ENCODE data around the gene CACNB2. TPM values are rescaled to one million over a fixed set of nuclear protein-coding genes. Genes with fewer than 3 reads are reported as not detected.

CACNB2 gene
- polyA plus RNA-seq (2013, experiment 1 of 2), result 0.95 TPM
- polyA plus RNA-seq (2013, experiment 2 of 2), result 1.5 TPM

- Histone ChIP-seq H3K9ac (ENCODE audit: low read depth, low read length) (peak within 1 kb of the TSS; percentile 77), H3K27ac (ENCODE audit: low read depth, low read length) (no peak within 1 kb of the TSS), H3K9me3 (ENCODE audit: insufficient read depth, low read depth, low read length) (no peaks in the 10 kb centered on the region), H3K4me1 (ENCODE audit: insufficient read depth, low read length) (peaks cover 18% of the 10 kb centered on the region), H3K27me3 (ENCODE audit: insufficient read depth, low read length) (peaks cover 33% of the 10 kb centered on the region), H3K36me3 (ENCODE audit: insufficient read depth, low read length) (no peaks in the 10 kb centered on the region), H3K4me3 (ENCODE audit: low read length) (peak within 1 kb of the TSS; percentile 81)
- under 1% methylated on average over 100 of the region's 100 CpGs for WGBS
Measured at GRCh38 chr10:18140149-18140956, at the start of gene CACNB2. TSS of gene CACNB2 (plus strand) at chr10:18140424.

GRCh38 chr10:18094332-18094731, 45.9 kb upstream of the CACNB2 start:
- no peak overlapping the region for H3K4me3 ChIP-seq (ENCODE audit: low read length)
- no peak overlapping the region for H3K9ac ChIP-seq (ENCODE audit: low read depth, low read length)
- no peaks in the 10 kb centered on the region for H3K27me3 ChIP-seq (ENCODE audit: insufficient read depth, low read length)
- no peaks in the 10 kb centered on the region for H3K36me3 ChIP-seq (ENCODE audit: insufficient read depth, low read length)
- 94% methylated on average over 3 of the region's 4 CpGs for WGBS
- peak overlapping the region; percentile 60; the same call in 1 of the 2 replicates for H3K27ac ChIP-seq (ENCODE audit: low read depth, low read length)
- H3K4me1 ChIP-seq (ENCODE audit: insufficient read depth, low read length), result peaks cover 32% of the 10 kb centered on the region
- H3K9me3 ChIP-seq (ENCODE audit: insufficient read depth, low read depth, low read length), result no peaks in the 10 kb centered on the region

GRCh38 chr10:18094793-18095192, 45.4 kb upstream of the CACNB2 start:
- Histone ChIP-seq H3K36me3 (ENCODE audit: insufficient read depth, low read length) (no peaks in the 10 kb centered on the region), H3K27ac (ENCODE audit: low read depth, low read length) (peak overlapping the region; percentile 60; the same call in 1 of the 2 replicates), H3K4me1 (ENCODE audit: insufficient read depth, low read length) (peaks cover 32% of the 10 kb centered on the region), H3K27me3 (ENCODE audit: insufficient read depth, low read length) (no peaks in the 10 kb centered on the region), H3K9me3 (ENCODE audit: insufficient read depth, low read depth, low read length) (no peaks in the 10 kb centered on the region), H3K4me3 (ENCODE audit: low read length) (no peak overlapping the region), H3K9ac (ENCODE audit: low read depth, low read length) (no peak overlapping the region)
- WGBS, result 94% methylated on average over 2 of the region's 2 CpGs

- no peak overlapping the region for H3K9ac ChIP-seq (ENCODE audit: low read depth, low read length)
- H3K27me3 ChIP-seq (ENCODE audit: insufficient read depth, low read length), result no peaks in the 10 kb centered on the region
- H3K4me1 ChIP-seq (ENCODE audit: insufficient read depth, low read length), result peaks cover 32% of the 10 kb centered on the region
- WGBS, result 100% methylated on average over 1 of the region's 2 CpGs
- no peaks in the 10 kb centered on the region for H3K9me3 ChIP-seq (ENCODE audit: insufficient read depth, low read depth, low read length)
- no peak overlapping the region for H3K4me3 ChIP-seq (ENCODE audit: low read length)
- no peaks in the 10 kb centered on the region for H3K36me3 ChIP-seq (ENCODE audit: insufficient read depth, low read length)
- H3K27ac ChIP-seq (ENCODE audit: low read depth, low read length), result peak overlapping the region; percentile 33
Measured at GRCh38 chr10:18097524-18097923, 42.7 kb upstream of the CACNB2 start.

GRCh38 chr10:18098201-18098600, 42.0 kb upstream of the CACNB2 start:
- WGBS, result 99% methylated on average over 2 of the region's 3 CpGs
- Histone ChIP-seq H3K9me3 (ENCODE audit: insufficient read depth, low read depth, low read length) (no peaks in the 10 kb centered on the region), H3K4me1 (ENCODE audit: insufficient read depth, low read length) (peaks cover 32% of the 10 kb centered on the region), H3K9ac (ENCODE audit: low read depth, low read length) (no peak overlapping the region), H3K27me3 (ENCODE audit: insufficient read depth, low read length) (no peaks in the 10 kb centered on the region), H3K4me3 (ENCODE audit: low read length) (no peak overlapping the region), H3K27ac (ENCODE audit: low read depth, low read length) (no peak overlapping the region), H3K36me3 (ENCODE audit: insufficient read depth, low read length) (no peaks in the 10 kb centered on the region)

GRCh38 chr10:18099415-18099814, 40.8 kb upstream of the CACNB2 start:
- Histone ChIP-seq H3K9me3 (ENCODE audit: insufficient read depth, low read depth, low read length) (no peaks in the 10 kb centered on the region), H3K36me3 (ENCODE audit: insufficient read depth, low read length) (no peaks in the 10 kb centered on the region), H3K4me1 (ENCODE audit: insufficient read depth, low read length) (peaks cover 28% of the 10 kb centered on the region), H3K9ac (ENCODE audit: low read depth, low read length) (no peak overlapping the region), H3K4me3 (ENCODE audit: low read length) (no peak overlapping the region), H3K27me3 (ENCODE audit: insufficient read depth, low read length) (no peaks in the 10 kb centered on the region), H3K27ac (ENCODE audit: low read depth, low read length) (no peak overlapping the region)
- WGBS, result 96% methylated on average over 3 of the region's 3 CpGs

GRCh38 chr10:18100669-18101068, 39.6 kb upstream of the CACNB2 start:
- WGBS, result no CpG with 5 or more reads among the region's 1 CpG
- Histone ChIP-seq H3K36me3 (ENCODE audit: insufficient read depth, low read length) (no peaks in the 10 kb centered on the region), H3K4me3 (ENCODE audit: low read length) (no peak overlapping the region), H3K27me3 (ENCODE audit: insufficient read depth, low read length) (no peaks in the 10 kb centered on the region), H3K9ac (ENCODE audit: low read depth, low read length) (no peak overlapping the region), H3K27ac (ENCODE audit: low read depth, low read length) (no peak overlapping the region), H3K9me3 (ENCODE audit: insufficient read depth, low read depth, low read length) (no peaks in the 10 kb centered on the region), H3K4me1 (ENCODE audit: insufficient read depth, low read length) (peaks cover 24% of the 10 kb centered on the region)

- Histone ChIP-seq H3K9me3 (ENCODE audit: insufficient read depth, low read depth, low read length) (no peaks in the 10 kb centered on the region), H3K4me1 (ENCODE audit: insufficient read depth, low read length) (peaks cover 6% of the 10 kb centered on the region), H3K9ac (ENCODE audit: low read depth, low read length) (no peak overlapping the region), H3K27ac (ENCODE audit: low read depth, low read length) (no peak overlapping the region), H3K4me3 (ENCODE audit: low read length) (no peak overlapping the region), H3K27me3 (ENCODE audit: insufficient read depth, low read length) (no peaks in the 10 kb centered on the region), H3K36me3 (ENCODE audit: insufficient read depth, low read length) (no peaks in the 10 kb centered on the region)
- WGBS, result 97% methylated on average over 1 of the region's 1 CpG
Measured at GRCh38 chr10:18102404-18102803, 37.8 kb upstream of the CACNB2 start.

- no peaks in the 10 kb centered on the region for H3K9me3 ChIP-seq (ENCODE audit: insufficient read depth, low read depth, low read length)
- WGBS, result 79% methylated on average over 10 of the region's 10 CpGs
- no peak overlapping the region for H3K9ac ChIP-seq (ENCODE audit: low read depth, low read length)
- no peaks in the 10 kb centered on the region for H3K36me3 ChIP-seq (ENCODE audit: insufficient read depth, low read length)
- no peak overlapping the region for H3K27ac ChIP-seq (ENCODE audit: low read depth, low read length)
- no peaks in the 10 kb centered on the region for H3K4me1 ChIP-seq (ENCODE audit: insufficient read depth, low read length)
- no peaks in the 10 kb centered on the region for H3K27me3 ChIP-seq (ENCODE audit: insufficient read depth, low read length)
- H3K4me3 ChIP-seq (ENCODE audit: low read length), result no peak overlapping the region
Measured at GRCh38 chr10:18104223-18104872, 35.9 kb upstream of the CACNB2 start.

- Histone ChIP-seq H3K36me3 (ENCODE audit: insufficient read depth, low read length) (no peaks in the 10 kb centered on the region), H3K9me3 (ENCODE audit: insufficient read depth, low read depth, low read length) (no peaks in the 10 kb centered on the region), H3K4me1 (ENCODE audit: insufficient read depth, low read length) (no peaks in the 10 kb centered on the region), H3K27ac (ENCODE audit: low read depth, low read length) (no peak overlapping the region), H3K27me3 (ENCODE audit: insufficient read depth, low read length) (no peaks in the 10 kb centered on the region), H3K9ac (ENCODE audit: low read depth, low read length) (no peak overlapping the region), H3K4me3 (ENCODE audit: low read length) (no peak overlapping the region)
- WGBS, result 89% methylated on average over 6 of the region's 6 CpGs
Measured at GRCh38 chr10:18109341-18109870, 30.8 kb upstream of the CACNB2 start.

- Histone ChIP-seq H3K4me1 (ENCODE audit: insufficient read depth, low read length) (no peaks in the 10 kb centered on the region), H3K27ac (ENCODE audit: low read depth, low read length) (no peak overlapping the region), H3K4me3 (ENCODE audit: low read length) (no peak overlapping the region), H3K36me3 (ENCODE audit: insufficient read depth, low read length) (no peaks in the 10 kb centered on the region), H3K9me3 (ENCODE audit: insufficient read depth, low read depth, low read length) (no peaks in the 10 kb centered on the region), H3K9ac (ENCODE audit: low read depth, low read length) (no peak overlapping the region), H3K27me3 (ENCODE audit: insufficient read depth, low read length) (no peaks in the 10 kb centered on the region)
- WGBS, result no CpG with 5 or more reads among the region's 1 CpG
Measured at GRCh38 chr10:18113881-18114280, 26.3 kb upstream of the CACNB2 start.
